Duodenal mucosa (tissue), 2 donors: ENCODE measurements around the gene RAB6A.
"Not testable (repeated sequence)": the region's sequence is repeated elsewhere in the genome, so short reads cannot be mapped to it uniquely, and the experiment has no call there.

Source experiments
- H3K27ac ChIP-seq: one replicate; pipeline ENCODE4 v1.7.0; 2013; ENCODE audit warnings: low read depth, low read length
- H3K27me3 ChIP-seq, 2 donors: one replicate each; pipeline ENCODE4 v1.7.0; 2013; ENCODE audit warnings: low read length in 2 of 2, control low read depth in 1 of 2; ENCODE audit not compliant: insufficient read depth in 2 of 2, control insufficient read depth in 1 of 2
- H3K36me3 ChIP-seq, 2 donors: one replicate each; pipeline ENCODE4 v1.7.0; 2013; ENCODE audit warnings: low read length in 2 of 2, control low read depth in 1 of 2; ENCODE audit not compliant: insufficient read depth in 2 of 2, control insufficient read depth in 1 of 2
- H3K4me1 ChIP-seq, 2 donors: one replicate each; pipeline ENCODE4 v1.7.0; 2013; ENCODE audit warnings: low read length in 2 of 2, control low read depth in 1 of 2; ENCODE audit not compliant: insufficient read depth in 2 of 2, control insufficient read depth in 1 of 2
- H3K4me3 ChIP-seq, 2 donors: one replicate each; pipeline ENCODE4 v1.7.0; 2013; ENCODE audit warnings: low read length in 2 of 2, low read depth in 1 of 2
- H3K9ac ChIP-seq, 2 donors: one replicate each; pipeline ENCODE4 v1.7.0; 2013; ENCODE audit warnings: low read length in 2 of 2, low read depth in 1 of 2
- H3K9me3 ChIP-seq, 2 donors: one replicate each; pipeline ENCODE4 v1.7.0; 2013; ENCODE audit warnings: low read length in 2 of 2, control low read depth in 1 of 2; ENCODE audit not compliant: control insufficient read depth in 1 of 2

Gene RAB6A

DNA sequence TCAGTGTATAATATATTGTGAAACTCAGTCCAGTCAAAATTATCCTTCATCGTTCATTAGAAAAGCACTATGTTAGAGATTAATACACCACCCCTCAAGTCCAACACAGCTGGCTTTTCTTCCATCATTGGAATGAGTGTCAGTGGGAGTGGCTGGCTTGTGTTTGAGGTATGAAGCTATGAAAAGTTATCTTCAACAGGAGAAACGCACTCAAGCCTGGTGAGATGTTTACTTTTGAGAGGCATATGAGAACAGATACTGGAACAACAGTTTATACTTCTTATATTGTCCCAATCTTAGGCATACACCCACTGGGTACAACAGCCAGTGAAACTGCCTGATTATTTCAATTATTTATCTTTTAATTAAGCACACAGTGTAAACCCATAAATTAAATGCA lies 80.2 kb downstream of the RAB6A start:
- peaks cover 15 to 24% of the 10 kb centered on the region in 2 donors for H3K36me3 ChIP-seq
- H3K4me1 ChIP-seq = no peaks in the 10 kb centered on the region
- no peak overlapping the region for H3K9ac ChIP-seq
- no peak overlapping the region for H3K27ac ChIP-seq
- no peaks in the 10 kb centered on the region for H3K27me3 ChIP-seq
- H3K4me3 ChIP-seq = no peak overlapping the region
- H3K9me3 ChIP-seq = no peaks in the 10 kb centered on the region

GRCh38 chr11:73676552-73676951 lies 84.3 kb downstream of the RAB6A start:
- not testable (repeated sequence) for H3K9ac ChIP-seq, H3K4me1 ChIP-seq, H3K4me3 ChIP-seq, H3K9me3 ChIP-seq, H3K27me3 ChIP-seq, H3K27ac ChIP-seq
- H3K36me3 ChIP-seq = peaks cover 11 to 24% of the 10 kb centered on the region in 2 donors

DNA sequence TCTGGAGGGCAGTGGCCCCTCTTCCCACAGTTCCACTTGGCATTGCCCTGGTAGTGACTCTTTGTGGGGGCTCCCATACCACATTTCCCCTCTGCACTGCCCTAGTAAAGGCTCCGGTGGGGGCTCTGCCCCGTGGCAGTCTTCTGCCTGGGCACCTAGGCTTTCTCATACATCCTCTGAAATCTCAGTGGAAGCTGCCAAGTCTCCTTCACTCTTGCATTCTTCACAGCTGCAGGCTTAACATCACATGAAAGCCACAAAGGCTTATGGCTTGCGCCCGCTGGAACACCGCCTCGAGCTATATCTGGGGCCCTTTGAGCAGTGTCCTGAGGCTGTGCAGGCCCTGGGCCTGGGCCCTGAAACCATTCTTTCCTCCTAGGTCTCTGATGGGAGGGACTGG lies 89.2 kb downstream of the RAB6A start:
- H3K27ac ChIP-seq = no peak overlapping the region
- no peaks in the 10 kb centered on the region for H3K9me3 ChIP-seq

DNA sequence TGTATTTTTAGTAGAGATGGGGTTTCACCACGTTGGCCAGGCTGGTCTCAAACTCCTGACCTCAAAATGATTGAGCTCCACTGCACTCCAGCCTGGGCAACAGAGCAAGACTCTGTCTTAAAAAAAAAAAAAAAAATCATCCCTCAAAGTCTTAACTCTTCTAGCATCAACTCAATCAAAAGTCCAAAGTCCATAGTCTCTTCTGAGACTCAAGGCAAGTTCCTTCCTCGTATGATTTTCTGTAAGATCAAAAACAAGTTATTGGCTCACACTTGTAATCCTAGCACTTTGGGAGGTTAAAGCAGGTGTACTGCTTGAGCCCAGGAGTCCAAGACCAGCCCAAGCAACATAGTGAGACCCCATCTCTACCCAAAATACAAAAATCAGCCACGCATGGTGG lies 90.1 kb downstream of the RAB6A start:
- Histone ChIP-seq H3K9ac (no peak overlapping the region), H3K4me1 (peaks cover 0 to 3% of the 10 kb centered on the region in 2 donors), H3K36me3 (peaks cover 0 to 4% of the 10 kb centered on the region in 2 donors), H3K4me3 (no peak overlapping the region), H3K9me3 (no peaks in the 10 kb centered on the region), H3K27me3 (no peaks in the 10 kb centered on the region), H3K27ac (no peak overlapping the region)

More for the DNA sequence above, 89.2 kb downstream of the RAB6A start:
- Histone ChIP-seq H3K4me3 (no peak overlapping the region), H3K9ac (no peak overlapping the region), H3K36me3 (peaks cover 0 to 4% of the 10 kb centered on the region in 2 donors), H3K27me3 (no peaks in the 10 kb centered on the region), H3K4me1 (peaks cover 0 to 3% of the 10 kb centered on the region in 2 donors)

- H3K27me3 ChIP-seq = no peaks in the 10 kb centered on the region
- H3K4me3 ChIP-seq = no peak overlapping the region
- no peaks in the 10 kb centered on the region for H3K9me3 ChIP-seq
- no peak overlapping the region for H3K27ac ChIP-seq
- H3K9ac ChIP-seq = no peak overlapping the region
- H3K4me1 ChIP-seq = peaks cover 0 to 3% of the 10 kb centered on the region in 2 donors
- H3K36me3 ChIP-seq = no peaks in the 10 kb centered on the region
Observed at GRCh38 chr11:73667891-73668290, 93.0 kb downstream of the RAB6A start.

DNA sequence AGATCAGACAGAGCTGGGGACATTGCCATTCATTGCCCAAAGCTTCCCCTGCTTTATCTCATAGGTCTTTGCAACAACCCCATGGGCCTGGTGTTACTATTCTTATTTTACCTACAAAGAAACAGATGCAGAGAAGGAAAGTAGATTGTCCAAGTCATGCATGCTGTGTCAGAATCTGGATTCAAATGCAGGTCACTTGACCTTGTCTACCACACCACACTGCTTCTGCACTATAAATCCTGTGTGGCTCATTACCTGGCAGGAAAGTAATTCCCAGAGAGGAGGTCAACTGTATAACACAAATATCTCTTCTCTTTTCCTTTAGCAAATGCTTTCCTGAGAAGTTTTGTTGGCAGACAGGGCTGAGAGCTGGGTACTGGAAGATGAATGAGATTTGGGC lies 96.0 kb downstream of the RAB6A start:
- Histone ChIP-seq H3K36me3 (no peaks in the 10 kb centered on the region), H3K9me3 (no peaks in the 10 kb centered on the region), H3K4me3 (no peak overlapping the region), H3K27me3 (no peaks in the 10 kb centered on the region), H3K9ac (no peak overlapping the region), H3K4me1 (peaks cover 5 to 11% of the 10 kb centered on the region in 2 donors), H3K27ac (no peak overlapping the region)

DNA sequence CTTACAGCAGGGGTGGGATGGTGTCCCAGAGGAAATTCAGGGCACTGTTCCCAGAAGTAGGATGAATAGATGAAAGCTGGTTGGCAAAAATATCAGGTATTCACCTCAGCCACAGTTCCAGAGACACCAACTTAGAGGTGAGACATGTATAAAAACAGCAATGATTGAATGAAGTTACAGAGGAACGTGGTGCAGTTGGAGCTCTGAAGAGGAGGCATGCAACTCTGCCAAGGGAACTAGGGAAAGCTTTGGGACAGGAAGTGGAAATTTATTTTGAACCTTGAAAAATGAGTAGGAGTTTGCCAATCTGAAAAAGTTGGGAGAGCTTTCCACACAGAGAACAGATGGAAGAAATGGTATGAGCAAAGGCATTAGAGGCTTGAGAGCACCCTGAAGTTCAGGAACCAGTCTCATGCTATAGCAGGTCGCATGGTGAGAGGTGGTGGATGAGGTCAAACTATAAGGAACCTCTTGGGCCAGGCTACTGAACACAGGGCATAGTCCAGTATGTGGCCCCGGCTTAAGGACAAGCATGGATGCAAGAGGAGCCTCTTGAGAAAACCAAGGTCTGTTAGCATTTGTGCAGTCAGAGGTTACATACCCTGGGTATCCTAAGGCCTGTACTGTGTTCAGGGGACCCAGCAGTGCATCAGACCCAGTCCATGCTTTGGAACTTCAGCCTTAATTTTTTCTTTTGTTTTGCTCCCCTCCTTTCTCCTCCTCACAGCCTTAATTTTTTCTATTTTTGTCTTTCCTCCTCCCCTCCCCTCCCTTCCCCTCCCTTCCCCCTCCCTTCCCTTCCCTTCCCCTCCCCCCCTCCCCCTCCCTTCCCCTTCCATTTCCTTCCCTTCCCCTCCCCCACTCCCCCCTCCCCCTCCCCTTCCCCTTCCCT lies 97.0 kb downstream of the RAB6A start:
- Histone ChIP-seq H3K4me1 (peaks cover 5 to 11% of the 10 kb centered on the region in 2 donors), H3K27me3 (no peaks in the 10 kb centered on the region), H3K36me3 (no peaks in the 10 kb centered on the region), H3K9ac (no peak overlapping the region), H3K27ac (no peak overlapping the region), H3K9me3 (no peaks in the 10 kb centered on the region), H3K4me3 (no peak overlapping the region)

GRCh38 chr11:73662445-73663157 lies 98.3 kb downstream of the RAB6A start:
- H3K9me3 ChIP-seq = no peaks in the 10 kb centered on the region

GRCh38 chr11:73661035-73661628 lies 99.7 kb downstream of the RAB6A start:
- peak overlapping the region in 1 of 2 donors; percentile 35 for H3K9ac ChIP-seq
- peak overlapping the region; percentile 42 to 52 for H3K4me3 ChIP-seq
- peaks cover 5 to 11% of the 10 kb centered on the region in 2 donors for H3K4me1 ChIP-seq
- no peaks in the 10 kb centered on the region for H3K9me3 ChIP-seq
- no peak overlapping the region for H3K27ac ChIP-seq
- H3K27me3 ChIP-seq = no peaks in the 10 kb centered on the region
- no peaks in the 10 kb centered on the region for H3K36me3 ChIP-seq

More at GRCh38 chr11:73662445-73663157, 98.3 kb downstream of the RAB6A start:
- Histone ChIP-seq H3K36me3 (no peaks in the 10 kb centered on the region), H3K4me1 (peaks cover 5 to 11% of the 10 kb centered on the region in 2 donors), H3K27me3 (no peaks in the 10 kb centered on the region), H3K4me3 (no peak overlapping the region), H3K27ac (no peak overlapping the region), H3K9ac (no peak overlapping the region)
